Activated CD4-positive, alpha-beta memory T cell treated with anti-CD3 and anti-CD28 coated beads, Interleukin-2, amount 10 ng/mL, durations not matched to agents 7 days and 5 days (primary cell): ENCODE data around the gene GIMAP5. TPM values are rescaled to one million over a fixed set of nuclear protein-coding genes. Genes with fewer than 3 reads are reported as not detected.

Experiments
- CTCF ChIA-PET: fragments of 350-600 bp; sonication (Branson Sonifier 250); formaldehyde crosslinking; loops from one replicate; lab custom pipeline; 2021; ENCODE audit warnings: antibody characterized with exemption, inconsistent platforms; lab: Charles Lee
- POLR2A ChIA-PET: fragments of 350-600 bp; sonication (Branson Sonifier 250); formaldehyde crosslinking; loops from one replicate; lab custom pipeline; 2021; ENCODE audit warnings: antibody characterized with exemption; lab: Charles Lee
- DNase-seq: peaks from one replicate; pipeline ENCODE4 v3.0.0-alpha.2; 2020
- H3K27ac Mint-ChIP-seq: one replicate; pipeline ENCODE4 v1.8.0; 2021; ENCODE audit warnings: mild to moderate bottlenecking, mixed read lengths
- H3K27me3 Mint-ChIP-seq: one replicate; pipeline ENCODE4 v1.8.0; 2021; ENCODE audit warnings: mixed read lengths
- H3K36me3 Mint-ChIP-seq: one replicate; pipeline ENCODE4 v1.8.0; 2021; ENCODE audit warnings: low read depth, mixed read lengths
- H3K4me1 Mint-ChIP-seq: one replicate; pipeline ENCODE4 v1.8.0; 2021; ENCODE audit warnings: mixed read lengths
- H3K4me3 Mint-ChIP-seq: one replicate; pipeline ENCODE4 v1.8.0; 2021; ENCODE audit warnings: mild to moderate bottlenecking, mixed read lengths
- H3K9me3 Mint-ChIP-seq: one replicate; pipeline ENCODE4 v1.8.0; 2021; ENCODE audit warnings: mixed read lengths
- total RNA-seq, 2 experiments: library from RNA; stranded (reverse); gene quantifications; one replicate each; pipeline ENCODE4 v1.2.3, GENCODE V29; 2021

Gene GIMAP5
- total RNA-seq, 2 experiments from 2014 or later = 83.9 to 84.3 TPM

DNA sequence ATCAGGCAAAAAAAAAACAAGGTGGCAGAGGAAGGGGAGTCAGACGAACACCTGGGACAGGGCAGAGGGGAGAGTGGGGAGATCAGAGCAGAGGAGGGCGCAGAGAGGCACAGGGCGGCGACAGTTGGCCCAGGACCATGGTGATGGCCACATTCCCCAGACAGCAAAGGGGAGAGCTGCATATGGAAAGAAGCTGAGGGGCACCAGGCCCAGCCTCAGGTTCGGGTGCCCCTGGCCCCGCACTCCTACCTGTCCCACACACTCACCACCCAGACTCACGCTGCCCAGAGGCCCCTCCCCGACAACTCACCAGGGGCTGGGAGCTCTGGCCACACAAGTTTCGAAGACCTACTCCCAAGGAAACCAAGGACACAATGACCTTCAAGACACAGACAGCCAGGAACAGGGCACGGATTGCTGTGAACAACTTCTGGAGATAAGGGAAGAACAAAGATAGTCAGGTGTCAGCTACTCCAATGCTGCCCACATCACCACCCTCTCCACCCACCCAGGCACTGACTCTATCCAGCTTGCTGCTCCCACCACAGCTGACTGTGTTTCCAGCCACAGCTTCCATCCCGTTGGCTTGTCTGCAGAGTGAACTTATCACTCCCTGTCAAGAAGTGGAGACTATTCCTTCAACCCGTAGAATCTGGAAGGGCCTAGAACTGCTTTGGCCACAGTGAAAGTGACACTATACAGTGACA, 54.7 kb downstream of the GIMAP5 start:
- no peak overlapping the region for H3K27ac Mint-ChIP-seq
- no peaks in the 10 kb centered on the region for H3K9me3 Mint-ChIP-seq
- DNase-seq = no peak
- no peak overlapping the region for H3K4me3 Mint-ChIP-seq
- H3K36me3 Mint-ChIP-seq = no peaks in the 10 kb centered on the region
- ChIA-PET POLR2A (no interaction called here), CTCF (interaction anchor here (1.5 kb wide), 1 partner anchor 13 kb away, joined by 4 read pairs; no protein-coding TSS in a partner anchor)
- peaks cover 10% of the 10 kb centered on the region for H3K27me3 Mint-ChIP-seq
- H3K4me1 Mint-ChIP-seq = no peaks in the 10 kb centered on the region

Other genes with a start within 250 kb of the GIMAP5 start
- gene GIMAP7, start 222.5 kb upstream of the GIMAP5 start, total RNA-seq = 100 to 1,000 TPM; 169 to 171 TPM
- gene GIMAP4, start 170.0 kb upstream of the GIMAP5 start, total RNA-seq = 100 to 1,000 TPM; 277 to 282 TPM
- 10 to 100 TPM; 84.9 to 85.9 TPM for gene GIMAP6, start 105.0 kb upstream of the GIMAP5 start, total RNA-seq
- gene GIMAP2, start 51.7 kb upstream of the GIMAP5 start, total RNA-seq = 100 to 1,000 TPM; 113 to 120 TPM
- gene GIMAP1, start 20.8 kb upstream of the GIMAP5 start, total RNA-seq = 10 to 100 TPM; 18.8 to 21.0 TPM
- gene TMEM176B, start 62.9 kb downstream of the GIMAP5 start, total RNA-seq = not detected
- not detected for gene TMEM176A, start 63.4 kb downstream of the GIMAP5 start, total RNA-seq
- gene AOC1, start 115.1 kb downstream of the GIMAP5 start, total RNA-seq = not detected
- under 1 TPM; 0.15 to 0.38 TPM for gene KCNH2, start 240.9 kb downstream of the GIMAP5 start, total RNA-seq